Activated gamma-delta T cell treated with anti-CD3 and anti-CD28 coated beads, Interleukin-2, amount 50 U/mL, for 16 hours (primary cell): Measurements from ENCODE around the gene KRT17.

ENCODE experiments used
- DNase-seq: peaks from one replicate; pipeline ENCODE4 v3.0.0-alpha.2; 2020; ENCODE audit warnings: low read depth

Gene KRT17

DNA sequence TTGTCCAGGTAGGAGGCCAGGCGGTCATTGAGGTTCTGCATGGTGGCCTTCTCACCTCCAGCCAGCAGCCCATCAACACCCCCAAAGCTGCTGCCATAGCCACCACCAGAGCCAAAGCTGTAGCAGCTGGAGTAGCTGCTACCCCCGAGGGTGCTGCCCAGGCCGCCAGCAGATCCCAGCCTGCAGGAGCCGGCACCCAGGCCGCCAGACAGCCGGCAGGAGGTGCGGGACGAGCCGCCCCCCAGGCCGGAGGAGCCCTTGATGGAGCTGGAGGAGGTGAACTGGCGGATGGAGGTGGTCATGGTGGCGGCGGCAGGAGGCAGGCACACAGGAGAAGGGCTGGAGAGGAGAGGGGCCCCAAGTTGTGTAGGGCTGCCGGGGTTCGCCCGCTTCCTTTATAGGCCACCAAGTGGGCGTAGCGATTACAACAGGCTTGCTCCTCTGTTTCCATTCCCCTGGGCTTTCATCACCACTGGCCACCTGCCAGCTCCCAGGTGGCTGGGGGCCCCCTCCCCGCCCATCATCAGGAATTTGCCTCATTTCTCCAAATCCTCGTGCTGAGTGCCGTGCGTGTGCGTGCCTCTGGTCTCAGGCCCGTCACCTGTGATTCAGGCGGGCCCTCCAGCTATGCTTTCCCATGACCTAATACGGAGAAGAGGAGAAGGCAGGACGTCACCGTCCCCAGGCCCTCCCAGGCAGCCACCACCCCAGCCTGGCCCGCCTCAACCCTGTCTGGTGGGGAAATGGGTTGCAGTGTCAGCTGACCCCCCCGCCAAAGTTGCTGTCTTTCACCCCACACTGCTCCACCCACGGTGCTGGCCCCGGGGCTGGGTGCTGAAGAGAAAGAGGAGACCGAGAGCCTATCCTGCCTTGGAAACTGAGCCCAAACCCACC is at the start of gene KRT17:
Gene KRT17 (minus strand): TSS at position 368 of the 894 bp plus-strand sequence. CDS start 66 bp downstream, at position 302.
- DNase-seq = no peak

DNA sequence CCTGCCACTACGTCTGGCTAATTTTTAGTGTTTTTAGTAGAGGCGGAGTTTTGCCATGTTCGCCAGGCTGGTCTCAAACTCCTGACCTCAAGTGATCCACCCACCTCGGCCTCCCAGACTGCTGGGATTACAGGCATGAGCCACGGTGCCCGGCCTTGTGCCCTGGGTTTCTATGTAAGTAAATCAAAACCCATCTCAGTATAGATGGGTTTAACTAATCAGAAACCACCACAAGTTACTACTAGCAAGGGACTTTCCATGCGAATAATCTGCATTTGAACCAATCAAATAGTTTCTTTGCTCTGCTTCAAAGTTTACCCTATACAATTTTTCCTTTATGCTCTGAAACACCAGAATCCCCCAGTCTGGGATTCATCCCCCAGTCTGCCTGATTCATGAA is 47.8 kb upstream of the KRT17 start:
- no peak for DNase-seq

DNA sequence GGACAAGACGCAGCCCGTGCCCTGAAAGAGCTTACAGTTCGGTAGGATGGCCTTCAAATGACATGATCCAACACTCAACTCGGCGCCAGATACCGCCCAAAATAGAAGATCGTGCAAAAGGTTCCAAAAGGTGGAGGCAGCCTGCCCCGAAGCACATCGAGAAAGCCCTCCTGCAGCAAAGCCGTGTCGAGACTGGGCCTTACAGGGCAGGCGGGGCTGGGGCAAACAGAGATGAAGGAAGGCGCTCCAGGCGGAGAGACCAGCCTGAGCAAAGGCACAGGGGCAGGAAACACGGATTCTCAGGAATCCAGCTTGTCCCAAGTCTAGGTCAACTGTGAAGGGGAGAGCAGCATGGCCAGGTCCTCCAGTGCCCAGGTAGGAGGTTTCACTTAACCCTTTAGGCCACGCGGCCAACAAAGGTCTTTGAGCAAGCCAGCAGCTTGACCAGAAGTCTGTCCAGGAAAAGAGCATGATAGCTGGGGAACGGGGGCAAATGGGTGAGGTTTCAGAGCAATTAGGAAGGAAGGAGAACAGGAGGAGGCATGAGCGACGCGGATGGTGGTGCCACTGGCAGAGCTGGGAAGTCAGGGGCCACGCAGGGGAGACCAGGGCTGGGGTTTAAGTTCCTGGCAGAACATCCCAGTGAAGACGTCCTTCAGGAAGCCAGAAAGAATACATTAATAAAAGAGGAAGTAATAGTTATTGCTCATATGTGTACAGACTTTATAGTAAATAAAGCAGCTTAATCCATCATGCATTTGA is 43.1 kb upstream of the KRT17 start:
- DNase-seq = no peak

GRCh38 chr17:41666708-41667279 is 42.4 kb upstream of the KRT17 start:
- peak; percentile 81 for DNase-seq

- peak; percentile 46 for DNase-seq
Observed at GRCh38 chr17:41666237-41666641, 41.9 kb upstream of the KRT17 start.

GRCh38 chr17:41665566-41666236 is 41.3 kb upstream of the KRT17 start:
- DNase-seq = peak; percentile 82

GRCh38 chr17:41664587-41665565 is 40.5 kb upstream of the KRT17 start:
- DNase-seq = no peak

DNA sequence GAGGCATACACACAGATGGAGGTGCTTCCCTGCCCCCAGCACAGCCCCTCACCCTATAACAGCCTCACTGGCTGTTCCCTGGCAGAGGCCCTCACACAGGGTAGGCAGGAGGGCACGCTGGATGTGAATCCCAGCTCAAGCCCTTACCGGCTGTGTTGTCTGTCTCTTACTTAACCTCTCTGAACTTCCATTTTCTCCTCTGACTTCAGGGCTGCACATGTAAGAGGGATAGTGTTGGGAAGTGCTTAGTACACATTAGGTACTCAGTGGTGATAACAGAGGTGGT is 39.7 kb upstream of the KRT17 start:
- DNase-seq = no peak

- no peak for DNase-seq
Observed at GRCh38 chr17:41663451-41664171, 39.2 kb upstream of the KRT17 start.

DNA sequence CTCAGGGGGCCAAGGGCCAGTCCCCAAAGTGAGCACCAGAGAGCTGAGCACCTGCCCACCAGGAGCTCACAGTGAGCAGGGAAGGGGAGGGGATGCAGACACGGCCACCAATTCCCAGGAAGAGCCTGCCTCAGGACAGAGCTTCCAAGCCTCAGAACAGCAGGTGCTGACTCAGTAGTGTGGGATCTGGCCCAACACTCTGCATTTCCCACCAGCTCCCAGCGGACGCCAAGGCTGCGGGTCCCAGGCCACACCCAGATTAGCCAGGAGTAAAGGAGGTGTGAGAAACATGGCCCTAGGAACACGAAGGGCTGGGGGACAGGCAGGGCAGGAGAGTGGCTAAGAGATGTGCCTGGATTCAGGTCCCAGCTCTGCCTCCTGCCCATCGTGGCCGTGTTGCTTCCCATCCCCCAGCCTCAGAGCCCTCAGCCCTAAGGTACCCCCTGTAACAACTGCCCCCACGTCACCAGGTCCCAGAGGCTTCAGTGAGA is 35.9 kb upstream of the KRT17 start:
- no peak for DNase-seq

DNA sequence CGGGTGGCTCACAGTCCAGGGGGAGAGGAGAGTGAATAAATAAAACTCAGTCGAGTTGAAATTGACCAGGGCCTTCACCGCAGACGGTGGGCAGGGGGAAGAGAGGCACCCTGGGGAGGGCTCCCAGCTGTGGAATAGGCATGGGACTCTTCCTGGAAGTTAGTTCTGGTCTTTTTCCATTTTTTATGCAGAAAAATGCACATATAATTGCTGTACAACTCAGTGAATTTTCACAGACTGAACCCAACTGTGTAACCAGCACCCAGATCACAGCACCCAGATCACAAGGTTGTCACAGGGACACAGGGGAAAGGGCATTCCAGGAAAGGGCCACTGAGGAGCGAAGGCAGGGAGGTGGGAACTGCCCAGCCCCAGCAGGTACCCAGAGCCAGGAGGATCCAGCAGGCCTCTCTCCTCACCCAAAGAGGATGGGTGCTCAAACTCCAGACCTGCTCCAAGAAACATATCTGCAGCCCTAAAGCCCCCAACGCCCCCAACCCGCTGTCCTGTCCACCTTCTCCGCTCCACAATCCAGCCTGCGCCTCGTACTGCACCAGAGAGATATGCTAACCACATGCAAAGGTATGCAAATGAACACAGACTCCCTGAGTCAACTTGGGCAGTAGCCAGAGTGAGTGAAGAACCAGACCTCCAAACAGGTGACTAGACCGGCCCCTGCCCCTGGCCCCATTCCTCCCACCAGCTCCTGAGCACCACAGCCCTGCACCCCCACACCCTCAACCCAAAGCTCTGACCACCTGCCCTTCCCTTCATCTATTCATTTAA is 35.2 kb upstream of the KRT17 start:
- no peak for DNase-seq

GRCh38 chr17:41658846-41659245 is 34.5 kb upstream of the KRT17 start:
- no peak for DNase-seq

DNA sequence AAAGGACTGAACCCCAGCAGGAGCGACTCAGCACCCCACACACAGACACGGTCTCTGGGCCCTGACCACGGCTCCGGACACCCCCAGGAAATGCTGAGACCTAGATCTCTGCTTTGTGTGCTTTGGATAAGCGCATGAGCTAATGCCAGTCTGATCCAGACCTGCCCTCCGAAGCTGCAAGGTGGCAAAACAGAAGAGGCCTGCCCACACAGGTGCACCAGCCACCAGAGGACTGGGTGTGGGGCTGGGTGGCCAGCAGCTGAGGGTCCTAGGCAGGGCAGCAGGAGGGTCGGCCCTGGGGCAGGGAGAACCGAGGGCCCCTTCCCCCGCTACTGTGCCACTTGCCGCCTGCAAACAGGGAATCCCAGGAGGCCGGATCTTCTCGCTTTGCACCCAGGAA is 33.6 kb upstream of the KRT17 start:
- DNase-seq = no peak

GRCh38 chr17:41657176-41657754 is 32.9 kb upstream of the KRT17 start:
- DNase-seq = no peak

- no peak for DNase-seq
Observed at GRCh38 chr17:41656249-41657023, 32.1 kb upstream of the KRT17 start.

DNA sequence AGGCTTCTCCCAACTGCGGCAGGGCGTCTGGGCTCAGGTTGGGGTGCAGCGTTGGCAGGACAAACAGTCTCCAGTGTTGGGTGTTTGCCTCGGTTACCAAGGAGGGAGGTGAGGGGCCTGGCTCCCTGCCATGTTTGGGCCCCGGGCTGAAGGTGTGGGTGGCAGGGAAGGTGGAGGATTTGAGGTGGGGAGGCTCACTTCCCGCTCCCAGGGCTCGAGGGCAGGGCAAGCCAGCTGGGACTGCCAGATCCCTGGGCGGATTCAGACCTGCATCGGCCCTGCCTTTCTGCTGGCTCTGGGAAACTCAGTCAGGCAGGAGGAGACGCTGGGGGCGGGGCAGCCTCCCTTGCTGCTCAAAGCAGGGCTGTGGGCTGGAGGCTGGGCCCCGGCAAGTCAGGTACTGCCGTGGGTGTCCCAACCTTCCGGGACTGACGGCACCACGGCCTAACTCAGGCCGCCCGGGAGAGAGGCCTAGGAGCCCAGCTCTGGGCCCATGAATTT is 31.3 kb upstream of the KRT17 start:
- DNase-seq = no peak

- no peak for DNase-seq
Observed at GRCh38 chr17:41654678-41655607, 30.6 kb upstream of the KRT17 start.
